Endothelial cell of umbilical vein (primary cell): ENCODE results near the gene CSNK1G1. TPM values are rescaled to one million over a fixed set of nuclear protein-coding genes. Genes with fewer than 3 reads are reported as not detected.

Experiments
- BruUV-seq: library from RNA; stranded (reverse); fragments of 400-500 nt; replicated peaks from 2 replicates; lab custom pipeline; 2021; lab: Mats Ljungman, UMichigan
- CTCF ChIA-PET: fragments of 300-600, 350-600 bp; sonication (Branson Sonifier 250); formaldehyde crosslinking; loops from one replicate; lab custom pipeline; 2021; ENCODE audit warnings: antibody characterized with exemption, inconsistent platforms; lab: Charles Lee
- POLR2A ChIA-PET: fragments of 300-600, 350-600 bp; sonication (Branson Sonifier 250); formaldehyde crosslinking; loops from one replicate; lab custom pipeline; 2021; ENCODE audit warnings: antibody characterized with exemption, inconsistent platforms; lab: Charles Lee
- DNase-seq: peaks from one replicate; pipeline ENCODE4 v3.0.0-alpha.2; 2011; ENCODE audit warnings: low read depth, low spot score
- FAIRE-seq: peaks from 2 replicates; lab custom pipeline; 2011; peaks lifted over from hg19 to GRCh38; lab: Jason Lieb, UNC
- H2AFZ ChIP-seq: 2 replicates; pipeline ENCODE4 v1.6.0; 2012; ENCODE audit warnings: low read depth, low read length, control low read depth, inconsistent platforms
- H3K27ac ChIP-seq: 2 replicates; pipeline ENCODE4 v1.5.1; 2011; ENCODE audit warnings: low read depth, mild to moderate bottlenecking, control low read depth, low read length, moderate library complexity; ENCODE audit not compliant: insufficient read depth
- H3K27me3 ChIP-seq, 2 experiments: 2 replicates each; pipeline versions ENCODE4 v1.6.0 to v1.6.1; 2011; ENCODE audit warnings: low read length in 2 of 2, mixed read lengths in 1 of 2; ENCODE audit not compliant: control insufficient read depth in 2 of 2, insufficient read depth in 2 of 2
- H3K36me3 ChIP-seq, 2 experiments: 2 replicates in 1 of 2; 3 replicates in 1 of 2; pipeline ENCODE4 v1.5.1; 2011; ENCODE audit warnings: low read length in 2 of 2, mild to moderate bottlenecking in 1 of 2, moderate library complexity in 1 of 2; ENCODE audit not compliant: control insufficient read depth in 2 of 2, insufficient read depth in 2 of 2; ENCODE audit errors: extremely low read depth in 1 of 2
- H3K4me1 ChIP-seq: 3 replicates; pipeline ENCODE4 v1.5.1; 2011; ENCODE audit warnings: mild to moderate bottlenecking, low read length; ENCODE audit not compliant: control insufficient read depth, insufficient read depth; ENCODE audit errors: extremely low read depth
- H3K4me2 ChIP-seq: 2 replicates; pipeline ENCODE4 v1.6.1; 2011; ENCODE audit warnings: low read length, control low read depth, mixed read lengths; ENCODE audit not compliant: insufficient read depth
- H3K4me3 ChIP-seq, 3 experiments: fragments of 200-600 bp in 1 of 3; sonication (generic), shearing (Covaris generic) in 1 of 3; replicated peaks in 1 of 3; 2 replicates each; pipeline ENCODE4 v1.5.1; 2011 to 2016; ENCODE audit warnings: control low read depth in 3 of 3, low read length in 3 of 3, mild to moderate bottlenecking in 2 of 3, inconsistent platforms in 1 of 3, low read depth in 1 of 3, moderate library complexity in 1 of 3; ENCODE audit not compliant: insufficient read depth in 1 of 3
- H3K79me2 ChIP-seq: 2 replicates; pipeline ENCODE4 v1.6.0; 2012; ENCODE audit warnings: low read length, inconsistent platforms; ENCODE audit not compliant: control insufficient read depth, insufficient read depth
- H3K9ac ChIP-seq: replicated peaks from 2 replicates; pipeline ENCODE3; 2011; ENCODE audit warnings: low read length, control low read depth; ENCODE audit not compliant: insufficient read depth; ENCODE audit errors: extremely low read depth
- H3K9me1 ChIP-seq: replicated peaks from 3 replicates; pipeline ENCODE4 v1.6.0; 2011; ENCODE audit warnings: mild to moderate bottlenecking, low read length; ENCODE audit not compliant: control insufficient read depth, insufficient read depth; ENCODE audit errors: extremely low read depth
- H3K9me3 ChIP-seq: replicated peaks from 2 replicates; pipeline ENCODE4 v1.5.1; 2012; ENCODE audit warnings: low read length, inconsistent platforms; ENCODE audit not compliant: control insufficient read depth, insufficient read depth
- H4K20me1 ChIP-seq: replicated peaks from 2 replicates; pipeline ENCODE3; 2011; ENCODE audit warnings: mild to moderate bottlenecking, low read length; ENCODE audit not compliant: control insufficient read depth, insufficient read depth; ENCODE audit errors: extremely low read depth
- CTCF ChIP-seq, 2 donors: IDR thresholded peaks; 1 replicate in 1 of 2; 2 replicates in 1 of 2; pipeline ENCODE4 v1.5.1; 2011; ENCODE audit warnings: low read length in 2 of 2, mild to moderate bottlenecking in 2 of 2, moderate library complexity in 2 of 2, control low read depth in 1 of 2, inconsistent platforms in 1 of 2, low read depth in 1 of 2; ENCODE audit not compliant: insufficient read depth in 1 of 2; ENCODE audit errors: extremely low read depth in 1 of 2
- EZH2 ChIP-seq: IDR thresholded peaks from 2 replicates; pipeline ENCODE4 v1.6.1; 2012; ENCODE audit warnings: borderline replicate concordance, low read depth, mild to moderate bottlenecking, moderate library complexity, low read length, inconsistent platforms; ENCODE audit not compliant: severe bottlenecking
- FOS ChIP-seq: IDR thresholded peaks from 2 replicates; pipeline ENCODE4 v1.6.1; 2011; ENCODE audit warnings: mild to moderate bottlenecking, low read length, moderate library complexity, borderline replicate concordance; ENCODE audit not compliant: insufficient read depth
- GATA2 ChIP-seq: IDR thresholded peaks from 2 replicates; pipeline ENCODE4 v1.7.0; 2011; ENCODE audit warnings: low read depth, mild to moderate bottlenecking, moderate library complexity, mixed read lengths, low read length; ENCODE audit not compliant: insufficient read length, insufficient read depth
- JUN ChIP-seq: IDR thresholded peaks from 2 replicates; pipeline ENCODE4 v1.6.1; 2011; ENCODE audit warnings: borderline replicate concordance, low read depth; ENCODE audit not compliant: insufficient read length, insufficient read depth
- MAX ChIP-seq: IDR thresholded peaks from 2 replicates; pipeline ENCODE4 v1.6.1; 2011; ENCODE audit not compliant: insufficient read depth, insufficient read length
- MYC ChIP-seq: IDR thresholded peaks from one replicate; pipeline ENCODE4 v1.6.1; 2011; ENCODE audit warnings: mild to moderate bottlenecking, low read depth, low read length
- POLR2A ChIP-seq: IDR thresholded peaks from 2 replicates; pipeline ENCODE4 v1.6.1; 2012; ENCODE audit warnings: low read depth, mild to moderate bottlenecking, control low read depth, low read length
- POLR2AphosphoS5 ChIP-seq: IDR thresholded peaks from 2 replicates; pipeline ENCODE4 v1.6.1; 2012; ENCODE audit warnings: low read depth, mild to moderate bottlenecking, control low read depth, low read length, moderate library complexity; ENCODE audit not compliant: insufficient read depth
- dilution Hi-C: fragments of 300-500 bp; cut with MboI; formaldehyde crosslinking; loops from one replicate; pipeline ENCODE4 v1.15.0; 2019; ENCODE audit warnings: low sequenced_read_pairs; ENCODE audit not compliant: extremely low pct_ligation_motif_present
- intact Hi-C: fragments of 100-400 bp; cut with micrococcal nuclease; formaldehyde crosslinking; loops from one replicate; pipeline ENCODE4 v1.10.0; 2022
- polyA plus RNA-seq, 4 experiments: library from polyadenylated mRNA; depleted of rRNA in 3 of 4; stranded (reverse) in 3 of 4; unstranded in 1 of 4; fragments of >200 nt; gene quantifications; 2 replicates each; pipeline versions ENCODE4 v1.2.1 to v1.2.3, GENCODE V29; 2011 to 2012; ENCODE audit warnings: missing spikeins in 1 of 4
- total RNA-seq: library from RNA; stranded (reverse); gene quantifications from 2 replicates; pipeline ENCODE4 v1.2.3, GENCODE V29; 2021

CSNK1G1 gene
- total and polyA plus RNA-seq, 2 donors (not counting 3 experiments of a cell fraction or from before 2014, with no cell fraction given) = 9.0 to 31.7 TPM

GRCh38 chr15:64158363-64159134, 197.4 kb downstream of the CSNK1G1 start:
- TF ChIP-seq POLR2A (no peak), MYC (no peak)
- H3K9ac ChIP-seq = peak overlapping the region; percentile 8
- no peaks in the 10 kb centered on the region for H3K9me3 ChIP-seq
- peaks cover 42% of the 10 kb centered on the region for H3K79me2 ChIP-seq
- no peak overlapping the region for H3K27ac ChIP-seq
- H2AFZ ChIP-seq = no peak overlapping the region
- H3K4me3 ChIP-seq = no peak overlapping the region
- ChIA-PET POLR2A (interaction anchor here (0.8 kb wide), 1 partner anchor 19 kb away, joined by 4 read pairs; no protein-coding TSS in a partner anchor), CTCF (no interaction called here)
- peaks cover 23 to 49% of the 10 kb centered on the region in 2 experiments for H3K36me3 ChIP-seq
- FAIRE-seq (no peak), DNase-seq (no peak)
- intact Hi-C loops (no loop called here), dilution Hi-C loops (no loop called here)
- H3K27me3 ChIP-seq = no peaks in the 10 kb centered on the region
- no peaks in the 10 kb centered on the region for H4K20me1 ChIP-seq
- H3K4me1 ChIP-seq = peaks cover 10% of the 10 kb centered on the region
- H3K9me1 ChIP-seq = no peaks in the 10 kb centered on the region
- no TSS peak for BruUV-seq
- H3K4me2 ChIP-seq = peak overlapping the region; percentile 19

GRCh38 chr15:64157599-64158125, 198.3 kb downstream of the CSNK1G1 start:
- Histone ChIP-seq H4K20me1 (no peaks in the 10 kb centered on the region), H3K79me2 (peaks cover 42% of the 10 kb centered on the region), H3K9me1 (no peaks in the 10 kb centered on the region), H3K27me3 (peaks cover 4 to 5% of the 10 kb centered on the region in 2 experiments), H3K27ac (no peak overlapping the region), H3K4me3 (no peak overlapping the region), H3K9ac (no peak overlapping the region), H3K9me3 (no peaks in the 10 kb centered on the region), H2AFZ (no peak overlapping the region), H3K36me3 (peaks cover 23 to 49% of the 10 kb centered on the region in 2 experiments), H3K4me2 (no peak overlapping the region), H3K4me1 (peaks cover 7% of the 10 kb centered on the region)
- FAIRE-seq = peak; percentile 54
- BruUV-seq = no TSS peak
- ChIA-PET POLR2A (interaction anchor here (0.6 kb wide), 1 partner anchor 89 kb away, joined by 4 read pairs; no protein-coding TSS in a partner anchor), CTCF (no interaction called here)
- dilution Hi-C loops (no loop called here), intact Hi-C loops (no loop called here)
- DNase-seq = no peak
- TF ChIP-seq JUN (no peak), MAX (no peak), GATA2 (no peak), FOS (no peak), EZH2 (no peak), POLR2AphosphoS5 (no peak), POLR2A (no peak), CTCF (IDR thresholded peaks at IDR 0.05; ENCODE audit: extremely low read depth in 1 of 2, insufficient read depth in 1 of 2, low read depth in 1 of 2, low read length in 2 of 2) (no peak), MYC (no peak)
